Keratinocyte (primary cell): ENCODE results near the gene CUL2. TPM values are rescaled to one million over a fixed set of nuclear protein-coding genes. Genes with fewer than 3 reads are reported as not detected.

Source experiments
- DNase-seq: peaks from one replicate; pipeline ENCODE4 v3.0.0-alpha.2; 2011; ENCODE audit warnings: low read depth, missing footprints, low spot score
- FAIRE-seq: peaks from 2 replicates; lab custom pipeline; 2011; peaks lifted over from hg19 to GRCh38; lab: Jason Lieb, UNC
- H2AFZ ChIP-seq: 2 replicates; pipeline ENCODE4 v1.6.0; 2012; ENCODE audit warnings: low read length, control low read depth, inconsistent platforms; ENCODE audit not compliant: control insufficient read depth
- H3K27ac ChIP-seq: 2 replicates; pipeline ENCODE4 v1.5.1; 2011; ENCODE audit warnings: low read length; ENCODE audit not compliant: control insufficient read depth, insufficient read depth
- H3K27me3 ChIP-seq: 3 replicates; pipeline ENCODE4 v1.6.0; 2011; ENCODE audit warnings: low read length; ENCODE audit not compliant: control insufficient read depth, insufficient read depth; ENCODE audit errors: extremely low read depth
- H3K36me3 ChIP-seq, 2 experiments: 2 replicates in 1 of 2; 3 replicates in 1 of 2; pipeline ENCODE4 v1.5.1; 2011; ENCODE audit warnings: low read length in 2 of 2, mild to moderate bottlenecking in 1 of 2; ENCODE audit not compliant: control insufficient read depth in 2 of 2, insufficient read depth in 2 of 2; ENCODE audit errors: extremely low read depth in 1 of 2
- H3K4me1 ChIP-seq: 3 replicates; pipeline ENCODE4 v1.5.1; 2011; ENCODE audit warnings: low read length; ENCODE audit not compliant: control insufficient read depth, insufficient read depth; ENCODE audit errors: extremely low read depth
- H3K4me2 ChIP-seq: 3 replicates; pipeline ENCODE4 v1.6.0; 2011; ENCODE audit warnings: low read depth, low read length; ENCODE audit not compliant: control insufficient read depth, insufficient read depth; ENCODE audit errors: extremely low read depth
- H3K4me3 ChIP-seq, 3 experiments: fragments of 200-600 bp in 1 of 3; sonication (generic) in 1 of 3; 2 replicates in 2 of 3; 3 replicates in 1 of 3; pipeline ENCODE4 v1.5.1; 2011 to 2016; ENCODE audit warnings: low read length in 3 of 3, mild to moderate bottlenecking in 3 of 3, control low read depth in 2 of 3, inconsistent platforms in 1 of 3, low read depth in 1 of 3, mixed read lengths in 1 of 3, mixed run types in 1 of 3, moderate library complexity in 1 of 3; ENCODE audit not compliant: control insufficient read depth in 2 of 3, insufficient read depth in 2 of 3; ENCODE audit errors: extremely low read depth in 1 of 3
- H3K79me2 ChIP-seq: 2 replicates; pipeline ENCODE4 v1.6.0; 2012; ENCODE audit warnings: low read length; ENCODE audit not compliant: control insufficient read depth, insufficient read depth
- H3K9ac ChIP-seq: 3 replicates; pipeline ENCODE4 v1.6.0; 2011; ENCODE audit warnings: low read length; ENCODE audit not compliant: control insufficient read depth, insufficient read depth; ENCODE audit errors: extremely low read depth
- H3K9me1 ChIP-seq: 3 replicates; pipeline ENCODE4 v1.6.0; 2011; ENCODE audit warnings: low read length; ENCODE audit not compliant: control insufficient read depth, insufficient read depth; ENCODE audit errors: extremely low read depth
- H3K9me3 ChIP-seq: 2 replicates; pipeline ENCODE4 v1.5.1; 2012; ENCODE audit warnings: low read depth, low read length; ENCODE audit not compliant: control insufficient read depth
- H4K20me1 ChIP-seq: 3 replicates; pipeline ENCODE4 v1.6.0; 2011; ENCODE audit warnings: low read length; ENCODE audit not compliant: control insufficient read depth, insufficient read depth; ENCODE audit errors: extremely low read depth
- CTCF ChIP-seq, 3 experiments: IDR thresholded peaks in 1 of 3; conservative IDR thresholded peaks in 1 of 3; optimal IDR thresholded peaks in 1 of 3; 2 replicates in 2 of 3; 3 replicates in 1 of 3; pipeline versions ENCODE3 to v1.5.1; 2011; ENCODE audit warnings: low read length in 3 of 3, mild to moderate bottlenecking in 3 of 3, moderate library complexity in 2 of 3, control low read depth in 1 of 3, inconsistent platforms in 1 of 3; ENCODE audit not compliant: insufficient read depth in 2 of 3; ENCODE audit errors: extremely low read depth in 1 of 3
- EZH2 ChIP-seq: IDR thresholded peaks from one replicate; pipeline ENCODE4 v1.6.1; 2012; ENCODE audit warnings: inconsistent platforms, mild to moderate bottlenecking, low read length, moderate library complexity
- dilution Hi-C: fragments of 300-500 bp; cut with MboI; formaldehyde crosslinking; loops from one replicate; pipeline ENCODE4 v1.7.0; 2020; ENCODE audit warnings: low sequenced_read_pairs; ENCODE audit not compliant: extremely low pct_ligation_motif_present
- polyA plus RNA-seq, 5 experiments: library from polyadenylated mRNA; depleted of rRNA in 3 of 5; stranded (reverse) in 3 of 5; stranded (forward) in 1 of 5; unstranded in 1 of 5; fragments of >200 nt; gene quantifications; 1 replicate in 1 of 5; 2 replicates in 3 of 5; 3 replicates in 1 of 5; pipeline versions ENCODE4 v1.2.1 to v1.2.3, GENCODE V29; 2011 to 2012; ENCODE audit warnings: missing spikeins in 2 of 5, low read depth in 1 of 5, low replicate concordance in 1 of 5

CUL2 gene
- polyA plus RNA-seq, 1 donor (not counting 4 experiments of a cell fraction or from before 2014, with no cell fraction given) = 39.7 TPM

- H4K20me1 ChIP-seq = no peaks in the 10 kb centered on the region
- no peaks in the 10 kb centered on the region for H3K9me3 ChIP-seq
- FAIRE-seq = no peak
- H3K27me3 ChIP-seq = no peaks in the 10 kb centered on the region
- peak overlapping the region; percentile 88 for H2AFZ ChIP-seq
- no peak overlapping the region for H3K27ac ChIP-seq
- DNase-seq = no peak
- no peak overlapping the region for H3K9ac ChIP-seq
- H3K36me3 ChIP-seq = no peaks in the 10 kb centered on the region
- peaks cover 20% of the 10 kb centered on the region for H3K4me1 ChIP-seq
- H3K4me3 ChIP-seq = no peak overlapping the region
- dilution Hi-C loops = no loop called here
- H3K79me2 ChIP-seq = peaks cover 11% of the 10 kb centered on the region
- H3K4me2 ChIP-seq = peak overlapping the region; percentile 71
- TF ChIP-seq EZH2 (no peak), CTCF (optimal IDR thresholded peaks at IDR 0.05 in 1 of 3, IDR thresholded peaks at IDR 0.05 in 1 of 3, conservative IDR thresholded peaks at IDR 0.05 in 1 of 3; ENCODE audit: extremely low read depth in 1 of 3, insufficient read depth in 2 of 3, low read length in 3 of 3) (no peak)
- no peaks in the 10 kb centered on the region for H3K9me1 ChIP-seq
Measured at GRCh38 chr10:35124540-35124939, 34.4 kb upstream of the CUL2 start.

GRCh38 chr10:35119378-35119777 lies 29.2 kb upstream of the CUL2 start:
- Histone ChIP-seq H3K4me3 (no peak overlapping the region), H3K4me1 (peaks cover 4% of the 10 kb centered on the region), H3K36me3 (no peaks in the 10 kb centered on the region), H2AFZ (no peak overlapping the region), H4K20me1 (no peaks in the 10 kb centered on the region), H3K4me2 (no peak overlapping the region), H3K79me2 (no peaks in the 10 kb centered on the region), H3K9me3 (no peaks in the 10 kb centered on the region), H3K27ac (no peak overlapping the region), H3K27me3 (no peaks in the 10 kb centered on the region), H3K9me1 (no peaks in the 10 kb centered on the region), H3K9ac (no peak overlapping the region)
- no peak for DNase-seq
- no peak for FAIRE-seq
- dilution Hi-C loops = no loop called here
- no peak for TF ChIP-seq CTCF (optimal IDR thresholded peaks at IDR 0.05 in 1 of 3, IDR thresholded peaks at IDR 0.05 in 1 of 3, conservative IDR thresholded peaks at IDR 0.05 in 1 of 3; ENCODE audit: extremely low read depth in 1 of 3, insufficient read depth in 2 of 3, low read length in 3 of 3)
- no peak for TF ChIP-seq EZH2
